NCI-H226 (cell line): ENCODE measurements around the gene NUDT1.

Source experiments
- DNase-seq: peaks from one replicate; pipeline ENCODE4 v3.0.0-alpha.2; 2015

Gene NUDT1

GRCh38 chr7:2271273-2272026 lies 29.4 kb downstream of the NUDT1 start:
- no peak for DNase-seq

DNA sequence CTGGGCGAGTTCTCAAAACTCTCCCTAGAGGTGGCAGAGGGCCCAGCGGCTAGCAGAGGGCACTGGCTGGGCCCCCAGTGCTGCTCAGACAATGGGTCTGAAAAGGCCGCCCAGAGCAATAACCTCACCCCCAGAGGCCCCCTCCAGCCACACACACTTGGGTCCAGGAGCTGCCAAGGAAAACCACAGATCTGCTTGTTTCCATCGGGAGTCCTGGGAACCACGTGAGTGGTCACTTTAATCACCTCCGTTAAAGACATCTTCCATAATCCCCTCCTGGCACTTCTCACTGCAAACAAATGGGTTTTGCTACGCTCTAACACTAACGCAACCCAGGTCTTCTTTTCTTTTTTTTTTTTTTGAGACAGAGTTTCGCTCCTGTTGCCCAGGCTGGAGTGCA lies 30.0 kb downstream of the NUDT1 start:
- no peak for DNase-seq

GRCh38 chr7:2273866-2274265 lies 31.8 kb downstream of the NUDT1 start:
- DNase-seq = no peak

DNA sequence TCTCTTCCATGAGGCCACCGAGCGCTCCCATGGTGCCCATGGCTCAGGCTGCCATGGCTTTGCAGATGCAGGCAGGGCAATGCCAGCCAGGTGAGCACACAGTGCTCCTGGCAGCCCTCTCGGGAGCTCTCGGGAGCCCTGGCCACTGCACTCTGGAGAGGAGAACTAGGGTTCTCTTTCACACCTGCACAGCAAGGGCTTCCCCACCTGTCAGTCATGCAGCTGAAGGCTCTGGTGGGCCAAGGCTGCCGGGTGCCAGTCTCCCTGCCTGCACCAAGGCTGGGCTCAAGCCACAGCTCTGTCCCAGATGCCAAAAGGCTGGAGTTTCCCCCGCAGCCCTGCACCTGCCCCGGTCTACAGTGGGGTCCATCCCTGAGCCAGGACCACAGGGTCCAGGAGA lies 32.6 kb downstream of the NUDT1 start:
- no peak for DNase-seq

DNA sequence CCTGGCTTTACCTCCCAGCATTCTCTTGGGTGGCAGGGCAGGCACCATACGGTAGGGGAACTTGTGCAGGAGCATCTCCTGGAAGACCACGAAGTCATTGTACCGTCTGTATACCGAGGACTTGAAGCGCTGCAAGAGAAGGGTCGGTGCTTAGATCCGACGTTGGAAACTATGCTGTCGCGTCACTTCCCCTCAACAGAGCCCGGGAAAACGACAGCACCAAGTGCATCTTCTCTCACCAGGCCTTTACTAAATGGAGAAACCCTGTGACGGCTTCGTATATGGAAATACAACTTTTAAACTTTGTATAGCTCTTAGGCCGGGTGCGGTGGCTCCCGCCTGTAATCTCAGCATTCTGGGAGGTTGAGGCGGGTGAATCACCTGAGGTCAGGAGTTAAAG lies 33.1 kb downstream of the NUDT1 start:
- no peak for DNase-seq

- no peak for DNase-seq
These were observed 34.1 kb downstream of the NUDT1 start for GRCh38 chr7:2276107-2276506.

GRCh38 chr7:2278026-2278425 lies 36.0 kb downstream of the NUDT1 start:
- no peak for DNase-seq

GRCh38 chr7:2279896-2280295 lies 37.9 kb downstream of the NUDT1 start:
- no peak for DNase-seq

GRCh38 chr7:2280424-2280823 lies 38.4 kb downstream of the NUDT1 start:
- no peak for DNase-seq

DNA sequence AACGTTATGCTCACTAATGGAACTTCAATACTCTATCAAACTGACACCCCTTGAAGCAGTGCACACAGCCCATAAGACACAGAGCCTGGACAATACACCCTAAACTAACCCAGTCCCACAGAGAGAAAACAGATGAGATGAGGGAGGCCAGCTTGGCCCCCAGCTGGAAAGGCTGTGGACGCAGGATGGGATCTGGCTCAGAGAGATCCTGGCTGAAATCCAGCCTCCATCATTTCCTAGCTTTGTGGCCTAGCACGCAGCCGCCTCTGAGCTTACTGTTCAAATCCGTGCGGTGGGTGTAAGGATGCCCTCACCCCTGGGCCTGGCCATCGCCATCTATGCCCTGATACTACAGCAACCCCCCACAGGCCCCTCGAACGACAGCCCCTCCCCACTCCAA lies 39.5 kb downstream of the NUDT1 start:
- DNase-seq = no peak

DNA sequence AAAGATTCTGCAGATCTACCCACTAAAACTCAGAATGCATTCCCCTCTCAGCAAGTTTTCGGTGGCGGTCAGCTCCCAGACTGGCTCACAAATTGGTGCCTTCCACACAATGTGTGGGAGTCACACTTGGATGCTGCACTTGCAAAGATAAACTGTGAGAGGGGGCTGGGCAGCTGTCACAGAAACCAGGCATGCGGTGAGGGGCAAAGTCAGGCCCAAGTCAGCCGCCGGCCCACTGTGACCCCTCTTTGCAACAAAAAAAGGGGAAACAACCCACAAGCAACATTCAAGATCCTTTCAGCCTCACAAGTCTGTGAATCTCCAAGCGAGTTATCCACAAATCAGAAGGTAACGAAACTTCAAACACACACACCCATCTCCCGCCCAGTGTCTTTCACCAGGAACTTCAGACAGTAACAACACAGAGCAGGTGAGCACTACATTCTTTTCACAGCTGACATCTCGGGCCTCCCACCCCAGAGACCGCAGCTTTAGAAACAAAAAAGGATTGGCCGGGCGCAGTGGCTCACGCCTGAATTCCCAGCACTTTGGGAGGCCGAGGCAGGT lies 40.2 kb downstream of the NUDT1 start:
- DNase-seq = no peak

DNA sequence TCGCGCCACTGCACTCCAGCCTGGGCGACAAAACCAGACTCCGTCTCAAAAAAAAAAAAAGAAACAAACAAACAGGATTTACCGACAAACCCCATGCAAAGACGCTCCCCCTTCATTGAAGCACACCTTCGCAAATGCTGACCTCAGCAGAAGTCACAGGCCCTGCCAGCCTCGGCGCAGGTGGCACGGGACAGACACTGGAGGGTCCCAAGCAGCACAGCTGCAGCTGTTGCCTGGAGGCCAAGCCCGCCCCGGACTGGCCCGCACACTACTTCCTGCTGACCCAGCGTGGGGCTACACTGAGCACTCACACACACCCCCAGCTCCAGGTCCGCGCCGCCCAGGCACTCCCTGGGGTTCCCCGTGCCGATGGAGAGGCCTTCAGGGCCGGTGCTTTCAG lies 41.0 kb downstream of the NUDT1 start:
- no peak for DNase-seq

DNA sequence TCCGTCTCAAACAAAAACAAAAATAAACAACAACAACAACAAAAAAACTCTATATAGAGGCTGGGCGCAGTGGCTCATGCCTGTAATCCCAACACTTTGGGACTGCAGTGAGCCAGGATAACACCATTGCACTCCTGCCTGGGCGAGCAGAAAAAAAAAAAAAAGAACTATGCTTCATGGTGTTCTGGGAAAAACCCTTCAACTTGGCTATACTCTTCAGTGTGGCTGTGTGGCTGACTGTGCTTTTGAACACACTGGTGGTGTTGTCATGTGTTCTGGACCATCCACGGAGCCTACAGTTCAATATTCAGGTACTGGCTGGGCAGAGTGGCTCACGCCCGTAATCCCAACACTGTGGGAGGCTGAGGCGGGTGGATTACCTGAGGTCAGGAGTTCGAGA lies 45.7 kb downstream of the NUDT1 start:
- no peak for DNase-seq

- DNase-seq = no peak
These were observed 46.5 kb downstream of the NUDT1 start for GRCh38 chr7:2288503-2288902.

DNA sequence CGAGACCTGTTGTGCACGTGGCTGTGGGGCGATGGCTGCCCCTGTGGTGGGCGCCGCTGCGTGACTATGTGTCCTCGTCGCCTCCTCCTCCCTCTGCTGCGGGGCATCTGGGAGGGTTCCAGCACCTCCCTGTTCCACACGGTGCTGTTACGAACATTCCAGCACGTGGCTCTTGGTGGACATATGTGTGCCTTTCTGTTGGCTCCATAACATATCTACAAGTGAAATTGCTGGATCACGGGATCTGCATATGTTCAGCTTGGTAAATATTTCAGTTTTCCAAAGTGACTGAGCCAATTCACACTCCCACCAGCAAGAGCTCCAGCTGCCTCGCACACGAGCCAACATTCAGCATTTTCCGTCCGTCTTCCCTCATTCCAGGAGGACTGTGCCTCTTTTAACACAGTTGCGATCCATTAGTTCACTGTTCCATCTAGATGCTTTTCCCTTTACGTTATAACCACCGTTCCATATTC lies 47.1 kb downstream of the NUDT1 start:
- no peak for DNase-seq

DNA sequence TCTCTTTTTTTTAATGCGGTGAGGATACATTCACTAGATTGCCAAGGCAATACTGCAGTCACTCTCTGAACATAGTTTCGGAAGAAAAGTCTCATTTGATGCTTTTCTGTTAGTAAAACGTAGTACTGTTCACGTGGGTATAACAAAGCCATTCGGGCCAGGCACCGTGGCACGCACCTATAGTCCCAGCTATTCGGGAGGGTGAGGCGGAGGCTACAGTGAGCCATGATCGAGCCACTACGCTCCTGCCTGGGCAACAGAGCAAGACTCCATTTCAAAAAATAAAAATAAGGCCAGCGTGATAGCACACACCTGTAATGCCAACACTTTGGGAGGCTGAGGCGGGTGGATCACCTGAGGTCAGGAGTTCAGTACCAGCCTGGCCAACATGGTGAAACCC lies 47.6 kb downstream of the NUDT1 start:
- DNase-seq = no peak

DNA sequence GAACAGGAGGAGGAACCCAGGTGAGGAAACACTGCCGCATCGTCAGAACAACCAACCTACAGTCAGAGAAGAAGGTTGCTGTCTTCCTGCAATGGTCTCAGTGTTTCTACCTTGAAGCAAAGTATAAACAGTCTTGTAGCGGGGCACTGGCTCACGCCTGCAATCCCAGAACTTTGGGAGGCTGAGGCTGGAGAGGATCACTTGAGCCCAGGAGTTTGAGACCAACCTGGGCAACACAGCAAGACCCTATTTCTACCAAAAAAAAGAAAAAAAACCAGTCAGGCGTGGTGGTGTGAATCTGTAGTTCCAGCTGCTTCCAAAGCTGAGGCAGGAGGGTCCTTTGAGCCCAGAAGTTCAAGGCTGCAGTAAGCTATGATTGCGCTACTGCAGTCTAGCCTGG lies 48.9 kb downstream of the NUDT1 start:
- no peak for DNase-seq

DNA sequence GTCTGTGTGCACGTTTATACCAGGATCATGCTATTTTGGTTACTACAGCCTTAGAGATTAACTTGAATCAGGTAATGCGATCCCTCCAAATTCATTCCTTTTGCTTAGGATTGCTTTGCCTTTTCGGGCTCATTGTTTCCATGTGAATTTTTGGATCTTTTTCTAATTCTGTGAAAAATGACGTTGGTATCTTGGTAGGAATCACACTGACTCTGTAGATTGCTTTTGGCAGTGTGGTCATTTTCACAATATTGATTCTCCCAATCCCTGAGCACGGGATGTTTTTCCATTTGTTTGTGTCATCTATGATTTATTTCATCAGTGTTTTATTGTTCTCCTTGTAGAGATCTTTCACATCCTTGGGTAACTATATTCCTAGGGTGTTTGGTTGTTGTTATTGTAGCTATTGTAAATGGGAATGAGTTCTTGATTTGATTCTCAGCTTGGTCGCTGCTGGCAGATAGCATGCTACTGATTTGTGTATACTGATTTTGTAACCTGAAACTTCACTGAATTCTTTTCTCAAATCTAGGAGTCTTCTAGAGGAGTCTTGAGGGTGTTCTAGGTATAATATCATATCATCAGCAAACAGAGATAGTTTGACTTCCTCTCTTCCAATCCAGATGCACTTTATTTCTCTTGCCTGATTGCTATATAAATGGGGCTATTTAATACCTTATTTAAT lies 54.1 kb downstream of the NUDT1 start:
- DNase-seq = no peak

DNA sequence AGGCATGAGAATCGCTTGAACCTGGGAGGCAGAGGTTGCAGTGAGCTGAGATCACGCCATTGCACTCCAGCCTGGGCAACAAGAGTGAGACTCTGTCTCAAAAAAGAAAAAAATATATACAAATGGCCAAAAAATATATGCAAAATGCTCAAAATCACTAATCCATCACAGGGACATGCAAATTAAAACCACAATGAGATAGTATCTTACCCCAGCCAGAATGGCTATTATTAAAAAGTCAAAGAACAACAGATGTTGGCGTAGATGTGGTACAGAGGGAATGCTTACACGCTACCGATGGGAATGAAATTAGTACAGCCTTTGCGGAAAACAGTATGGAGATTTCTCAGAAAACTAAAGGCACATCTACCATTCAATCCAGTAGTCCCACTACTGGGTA lies 54.8 kb downstream of the NUDT1 start:
- DNase-seq = no peak

GRCh38 chr7:2299131-2299829 lies 57.3 kb downstream of the NUDT1 start:
- no peak for DNase-seq

GRCh38 chr7:2299870-2300512 lies 58.0 kb downstream of the NUDT1 start:
- no peak for DNase-seq
